Body of pancreas (tissue), 4 donors: Measurements from ENCODE around the gene DSC1.
"Not testable (repeated sequence)": the region's sequence is repeated elsewhere in the genome, so short reads cannot be mapped to it uniquely, and the experiment has no call there.

Experiments used
- POLR2A ChIP-seq, 3 donors: fragments of 450-650 bp; IDR thresholded peaks; one replicate each; pipeline ENCODE4 v1.6.1; 2016; ENCODE audit warnings: antibody characterized with exemption in 3 of 3, mild to moderate bottlenecking in 2 of 3
- TF ChIP-seq, protein P1 (sequence below), 7 experiments: fragments of 450-650 bp in 4 of 7; fragments of 200-600 bp in 3 of 7; sonication (generic) in 3 of 7; IDR thresholded peaks; one replicate each; pipeline ENCODE4 v1.5.1; 2016 to 2019; ENCODE audit warnings: antibody characterized with exemption in 7 of 7

DNA sequence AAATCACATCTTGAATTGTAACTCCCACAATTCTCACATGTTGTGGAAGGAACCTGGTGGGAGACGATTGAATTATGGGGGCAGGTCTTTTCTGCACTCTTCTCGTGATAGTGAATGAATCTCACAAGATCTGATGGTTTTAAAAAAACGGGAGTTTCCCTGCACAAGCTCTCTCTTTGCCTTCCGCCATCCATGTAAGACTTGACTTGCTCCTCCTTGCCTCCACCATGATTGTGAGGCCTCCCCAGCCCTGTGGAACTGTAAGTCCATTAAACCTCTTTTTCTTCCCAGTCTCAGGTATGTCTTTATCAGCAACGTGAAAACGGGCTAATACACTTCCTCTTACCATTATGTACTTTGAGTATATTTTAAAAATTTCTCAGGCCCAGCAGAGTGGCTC lies 14.7 kb upstream of the DSC1 start:
- TF ChIP-seq, protein P1, sequence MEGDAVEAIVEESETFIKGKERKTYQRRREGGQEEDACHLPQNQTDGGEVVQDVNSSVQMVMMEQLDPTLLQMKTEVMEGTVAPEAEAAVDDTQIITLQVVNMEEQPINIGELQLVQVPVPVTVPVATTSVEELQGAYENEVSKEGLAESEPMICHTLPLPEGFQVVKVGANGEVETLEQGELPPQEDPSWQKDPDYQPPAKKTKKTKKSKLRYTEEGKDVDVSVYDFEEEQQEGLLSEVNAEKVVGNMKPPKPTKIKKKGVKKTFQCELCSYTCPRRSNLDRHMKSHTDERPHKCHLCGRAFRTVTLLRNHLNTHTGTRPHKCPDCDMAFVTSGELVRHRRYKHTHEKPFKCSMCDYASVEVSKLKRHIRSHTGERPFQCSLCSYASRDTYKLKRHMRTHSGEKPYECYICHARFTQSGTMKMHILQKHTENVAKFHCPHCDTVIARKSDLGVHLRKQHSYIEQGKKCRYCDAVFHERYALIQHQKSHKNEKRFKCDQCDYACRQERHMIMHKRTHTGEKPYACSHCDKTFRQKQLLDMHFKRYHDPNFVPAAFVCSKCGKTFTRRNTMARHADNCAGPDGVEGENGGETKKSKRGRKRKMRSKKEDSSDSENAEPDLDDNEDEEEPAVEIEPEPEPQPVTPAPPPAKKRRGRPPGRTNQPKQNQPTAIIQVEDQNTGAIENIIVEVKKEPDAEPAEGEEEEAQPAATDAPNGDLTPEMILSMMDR (IDR thresholded peaks at IDR 0.05): not testable (repeated sequence)
- TF ChIP-seq POLR2A (IDR thresholded peaks at IDR 0.05): not testable (repeated sequence)
